Iris pigment epithelial cell (primary cell): ENCODE data around the gene ACTA2.
A peak's percentile ranks its signal among the peaks of the same experiment; 100 is the strongest.

Source experiments
- DNase-seq: peaks from one replicate; pipeline ENCODE4 v3.0.0-alpha.2; 2011; ENCODE audit warnings: low read depth

Gene ACTA2

GRCh38 chr10:88952647-88953111, at the start of gene ACTA2:
ACTA2 (minus strand) TSS chr10:88952773; CDS start chr10:88948930, 3,843 bp downstream.
- DNase-seq = peak; percentile 42

GRCh38 chr10:89001729-89002072, 49.1 kb upstream of the ACTA2 start:
- DNase-seq = peak; percentile 31

- peak; percentile 12 for DNase-seq
Observed at GRCh38 chr10:89001024-89001728, 48.6 kb upstream of the ACTA2 start.

GRCh38 chr10:88999625-89000024, 47.1 kb upstream of the ACTA2 start:
- DNase-seq = no peak

- DNase-seq = no peak
Observed at GRCh38 chr10:88996927-88997326, 44.4 kb upstream of the ACTA2 start.

GRCh38 chr10:88995156-88995876, 42.7 kb upstream of the ACTA2 start:
- DNase-seq = no peak

- peak; percentile 44 for DNase-seq
Observed at GRCh38 chr10:88994019-88994418, 41.4 kb upstream of the ACTA2 start.

GRCh38 chr10:88992921-88993524, 40.5 kb upstream of the ACTA2 start:
- DNase-seq = peak; percentile 51

GRCh38 chr10:88991899-88992320, 39.3 kb upstream of the ACTA2 start:
- no peak for DNase-seq

GRCh38 chr10:88991161-88991898, 38.8 kb upstream of the ACTA2 start:
- peak; percentile 85 for DNase-seq

- DNase-seq = peak; percentile 74
Observed at GRCh38 chr10:88990384-88991160, 38.0 kb upstream of the ACTA2 start, which contains the start of gene FAS. FAS (plus strand) TSS chr10:88990798; CDS start chr10:88990877, 79 bp downstream.

GRCh38 chr10:88989824-88990383, 37.3 kb upstream of the ACTA2 start:
- peak; percentile 95 for DNase-seq

GRCh38 chr10:88989423-88989822, 36.9 kb upstream of the ACTA2 start:
- DNase-seq = no peak

GRCh38 chr10:88987840-88988239, 35.3 kb upstream of the ACTA2 start:
- DNase-seq = no peak

GRCh38 chr10:88987243-88987725, 34.7 kb upstream of the ACTA2 start:
- no peak for DNase-seq

- DNase-seq = no peak
Observed at GRCh38 chr10:88986549-88987242, 34.1 kb upstream of the ACTA2 start.

GRCh38 chr10:88984525-88984924, 32.0 kb upstream of the ACTA2 start:
- no peak for DNase-seq

GRCh38 chr10:88983939-88984338, 31.4 kb upstream of the ACTA2 start:
- no peak for DNase-seq

GRCh38 chr10:88983206-88983605, 30.6 kb upstream of the ACTA2 start:
- DNase-seq = peak; percentile 42

GRCh38 chr10:88982366-88982765, 29.8 kb upstream of the ACTA2 start:
- DNase-seq = no peak
